NCI-H82 (cell line): ENCODE results near the gene MEIOB.
"Not testable (repeated sequence)": the region's sequence is repeated elsewhere in the genome, so short reads cannot be mapped to it uniquely, and the experiment has no call there.

Experiments
- DNase-seq: peaks from one replicate; lab custom pipeline; 2025; lab: John Stamatoyannopoulos, UW

Gene MEIOB

GRCh38 chr16:1812732-1813163, 59.2 kb downstream of the MEIOB start:
- peak; percentile 81 for DNase-seq

GRCh38 chr16:1810536-1810935, 61.4 kb downstream of the MEIOB start:
- no peak for DNase-seq

GRCh38 chr16:1810106-1810505, 61.9 kb downstream of the MEIOB start:
- DNase-seq: no peak

GRCh38 chr16:1809281-1809801, 62.6 kb downstream of the MEIOB start:
- no peak for DNase-seq

DNA sequence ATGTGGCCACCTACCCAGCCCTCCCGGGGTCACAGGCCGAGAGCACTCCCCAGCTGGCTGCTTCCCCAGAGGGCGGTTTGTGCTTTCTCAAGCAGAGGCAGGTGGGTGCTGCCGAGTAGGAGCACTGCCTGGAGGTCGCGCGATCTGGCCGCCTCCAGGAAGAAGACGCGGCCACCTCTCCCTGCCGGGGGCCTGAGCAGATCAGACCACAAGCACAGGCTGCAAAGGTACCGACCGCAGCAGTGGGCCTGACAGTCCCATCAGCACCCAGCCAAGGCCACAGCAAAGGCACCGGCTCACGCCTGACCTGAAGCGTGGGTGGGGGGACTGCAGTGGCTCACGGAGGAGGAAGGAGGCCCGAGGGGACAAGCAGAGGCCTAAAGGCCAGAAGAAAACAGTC, 63.3 kb downstream of the MEIOB start:
- no peak for DNase-seq

DNA sequence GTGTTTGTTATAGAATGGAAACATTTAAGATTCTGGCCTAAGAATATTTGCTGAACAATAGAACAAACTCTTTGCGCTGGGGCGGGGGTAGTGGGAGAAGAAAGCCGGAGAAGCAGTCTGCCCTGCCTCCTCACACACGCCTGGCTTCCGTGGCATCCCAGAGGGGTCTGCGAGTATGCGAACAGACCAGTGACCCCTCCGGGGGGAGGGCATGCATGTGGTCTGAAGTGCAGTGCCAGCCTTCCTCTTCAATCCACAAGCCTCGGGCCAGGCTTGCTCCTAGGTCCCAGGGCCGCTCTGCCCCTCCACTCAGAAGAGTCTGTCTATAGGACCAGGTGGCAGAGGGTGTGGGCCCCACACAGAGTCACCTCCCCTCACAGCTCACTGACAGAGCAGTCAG, 64.3 kb downstream of the MEIOB start:
- DNase-seq: no peak

DNA sequence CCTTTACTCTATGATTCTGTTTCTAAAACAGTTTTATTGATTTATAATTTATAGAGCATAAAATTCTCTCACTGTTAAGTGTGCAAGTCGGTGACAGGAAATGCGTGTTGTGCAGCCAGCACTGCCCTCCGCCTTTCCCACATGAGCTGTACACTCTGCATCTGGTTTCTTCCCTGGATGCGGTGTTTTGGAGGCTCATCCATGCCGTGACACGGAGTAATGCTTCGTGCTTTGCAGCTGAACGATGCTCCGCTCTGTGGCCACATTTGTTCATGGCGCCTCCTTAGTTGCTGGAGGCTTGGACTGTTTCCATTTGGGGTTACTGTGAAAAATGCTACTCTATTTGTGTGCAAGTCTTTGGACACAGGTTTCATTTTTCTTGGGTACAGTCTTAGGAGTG, 71.3 kb downstream of the MEIOB start:
- no peak for DNase-seq

DNA sequence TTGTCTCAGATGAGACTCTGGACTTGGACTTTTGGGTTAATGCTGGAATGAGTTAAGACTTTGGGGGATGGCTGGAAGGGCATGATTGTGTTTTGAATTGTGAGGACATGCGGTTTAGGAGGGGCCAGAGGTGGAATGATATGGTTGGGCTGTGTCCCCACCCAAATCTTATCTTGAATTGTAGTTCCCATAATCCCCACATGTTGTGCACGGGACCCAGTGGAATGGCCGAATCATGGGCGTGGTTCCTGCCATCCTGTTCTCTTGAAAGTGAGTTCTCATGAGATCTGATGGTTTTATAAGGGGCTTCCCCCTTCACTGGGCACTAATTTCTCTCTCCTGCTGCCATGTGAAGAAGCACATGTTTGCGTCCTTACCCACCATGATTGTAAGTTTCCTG, 72.7 kb downstream of the MEIOB start:
- not testable (repeated sequence) for DNase-seq

GRCh38 chr16:1794908-1795666, 76.9 kb downstream of the MEIOB start:
- no peak for DNase-seq

GRCh38 chr16:1794221-1794871, 77.6 kb downstream of the MEIOB start:
- DNase-seq: no peak

- no peak for DNase-seq
Measured at GRCh38 chr16:1793578-1794220, 78.3 kb downstream of the MEIOB start, which contains the start of gene IGFALS. Gene IGFALS (minus strand): TSS chr16:1793705. CDS start chr16:1793652, 53 bp downstream.

GRCh38 chr16:1792836-1793577, 79.0 kb downstream of the MEIOB start:
- DNase-seq: no peak

DNA sequence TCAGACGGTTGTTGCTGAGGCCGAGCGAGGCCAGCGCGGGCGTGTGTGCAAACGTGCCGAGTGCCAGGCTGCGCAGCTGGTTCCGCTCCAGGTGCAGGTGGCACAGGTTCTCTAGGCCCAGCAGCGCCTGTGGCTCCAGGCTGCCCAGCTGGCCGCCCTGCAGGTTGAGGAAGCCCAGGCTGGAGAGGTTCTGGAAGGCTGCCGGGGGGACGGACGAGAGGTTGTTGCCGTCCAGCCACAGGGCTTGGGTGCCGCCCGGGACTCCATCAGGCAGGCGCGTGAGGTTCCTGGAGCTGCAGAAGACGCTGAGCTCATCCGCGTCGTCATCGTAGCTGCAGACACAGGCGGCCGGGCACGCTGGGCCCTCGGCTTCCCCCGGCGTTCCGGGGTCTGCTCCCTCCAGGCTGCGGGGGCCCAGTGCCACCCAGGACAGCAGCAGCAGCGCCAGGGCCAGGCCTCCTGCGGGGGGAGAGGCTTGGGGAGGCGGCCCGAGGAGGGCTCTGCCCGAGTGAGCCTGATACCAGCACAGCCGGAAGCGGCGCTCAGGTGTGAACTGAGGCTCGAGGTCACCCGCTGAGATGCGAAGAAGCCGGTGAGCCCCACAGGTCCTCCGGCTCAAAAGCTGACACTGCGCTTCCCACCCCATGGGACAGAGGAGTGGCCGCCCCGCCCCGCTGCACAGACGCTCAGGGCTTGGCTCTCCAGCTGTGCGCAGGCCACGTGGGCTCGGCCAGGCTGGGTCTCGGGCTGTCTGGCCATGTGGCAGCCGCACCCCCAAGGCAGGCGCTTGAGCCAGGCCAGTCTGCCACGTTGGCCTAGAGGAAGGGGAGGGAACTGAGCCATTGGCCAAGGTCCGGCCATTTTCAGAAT, 79.8 kb downstream of the MEIOB start:
- DNase-seq: no peak

- no peak for DNase-seq
Measured at GRCh38 chr16:1791256-1791942, 80.6 kb downstream of the MEIOB start.

DNA sequence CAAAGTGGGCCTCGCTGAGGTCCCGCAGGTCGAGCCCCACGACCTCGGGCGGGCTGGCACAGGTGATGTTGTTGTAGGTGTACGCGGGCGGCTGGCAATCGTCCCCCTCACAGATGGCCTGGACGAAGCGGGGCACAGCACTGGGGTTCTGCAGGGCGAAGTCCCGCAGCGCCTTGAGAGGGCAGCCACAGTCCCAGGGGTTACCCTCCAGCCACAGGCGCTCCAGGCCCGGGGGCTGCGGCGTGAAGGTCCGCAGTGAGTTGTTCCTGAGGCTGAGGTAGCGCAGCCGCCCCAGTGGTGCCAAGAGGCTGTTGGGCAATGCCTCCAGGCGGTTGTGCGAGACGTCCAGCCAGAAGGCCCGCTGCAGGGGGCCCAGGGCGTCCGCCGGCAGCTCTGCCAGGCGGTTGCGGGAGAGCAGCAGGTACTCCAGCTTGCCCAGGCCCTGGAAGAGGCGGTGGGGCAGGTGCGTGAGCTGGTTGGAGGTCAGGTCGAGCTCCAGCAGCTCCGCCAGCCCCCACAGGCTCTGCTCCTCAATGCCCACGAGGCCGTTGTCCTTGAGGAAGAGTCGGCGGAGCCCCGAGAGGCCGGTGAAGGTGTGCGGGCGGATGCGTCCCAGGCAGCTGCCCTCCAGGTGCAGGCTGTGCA, 81.2 kb downstream of the MEIOB start:
- no peak for DNase-seq

DNA sequence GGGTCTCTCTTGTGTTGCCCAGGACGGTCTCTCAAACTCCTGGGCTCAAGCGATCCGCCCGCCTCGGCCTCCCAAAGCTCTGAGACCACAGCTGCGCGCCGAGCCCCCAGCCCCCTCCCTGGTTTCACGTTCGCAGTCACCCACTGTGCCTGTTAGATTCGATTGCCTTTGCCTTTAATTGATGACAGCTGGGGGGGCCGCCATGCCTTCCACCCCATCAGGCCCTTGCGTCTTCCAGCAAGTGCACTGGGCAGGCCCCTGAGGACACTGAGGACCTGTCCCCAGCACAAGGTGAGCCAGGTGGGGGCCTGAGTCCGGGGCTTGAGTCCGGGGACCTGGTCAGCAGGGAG, 81.7 kb downstream of the MEIOB start:
- no peak for DNase-seq

DNA sequence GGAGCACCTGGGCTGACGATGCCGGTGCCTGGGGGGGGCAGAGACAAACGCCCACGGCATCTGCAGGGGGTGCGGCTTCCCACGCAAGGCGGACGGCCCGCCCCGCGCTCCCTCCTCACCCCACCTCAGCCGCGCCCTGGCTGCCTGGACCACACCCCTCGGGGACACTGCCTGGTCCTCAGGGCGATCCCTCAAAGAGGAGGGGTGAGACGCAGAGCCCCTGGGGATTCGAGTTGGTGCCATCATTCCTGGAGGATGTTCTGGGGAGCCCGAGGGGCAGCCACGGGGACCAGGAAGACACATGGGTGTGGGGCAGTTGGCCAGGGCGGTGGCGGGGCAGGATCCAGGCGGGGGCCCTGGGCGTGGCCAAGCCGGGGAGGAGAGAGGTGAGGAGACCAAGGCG, 82.3 kb downstream of the MEIOB start:
- no peak for DNase-seq

DNA sequence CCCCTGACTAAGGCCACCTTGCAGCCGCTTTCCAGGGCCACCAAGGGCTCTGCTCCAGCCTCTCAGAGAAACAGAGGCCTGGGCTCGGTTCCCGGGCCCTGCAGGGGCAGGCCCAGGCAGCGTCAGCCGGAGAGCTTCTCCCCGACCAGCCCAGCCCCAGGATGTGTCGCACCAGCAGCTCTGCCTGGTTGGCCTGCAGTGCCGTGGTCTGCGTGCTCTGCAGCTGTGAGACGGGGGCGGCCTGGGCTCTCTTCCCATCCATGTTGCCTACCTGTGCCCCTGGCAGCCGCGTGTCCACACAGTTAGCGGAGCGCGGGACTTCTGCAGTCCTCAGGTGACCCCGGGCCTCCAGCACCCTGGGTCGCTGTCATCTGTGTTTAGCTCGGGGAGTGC, 83.3 kb downstream of the MEIOB start:
- DNase-seq: no peak

DNA sequence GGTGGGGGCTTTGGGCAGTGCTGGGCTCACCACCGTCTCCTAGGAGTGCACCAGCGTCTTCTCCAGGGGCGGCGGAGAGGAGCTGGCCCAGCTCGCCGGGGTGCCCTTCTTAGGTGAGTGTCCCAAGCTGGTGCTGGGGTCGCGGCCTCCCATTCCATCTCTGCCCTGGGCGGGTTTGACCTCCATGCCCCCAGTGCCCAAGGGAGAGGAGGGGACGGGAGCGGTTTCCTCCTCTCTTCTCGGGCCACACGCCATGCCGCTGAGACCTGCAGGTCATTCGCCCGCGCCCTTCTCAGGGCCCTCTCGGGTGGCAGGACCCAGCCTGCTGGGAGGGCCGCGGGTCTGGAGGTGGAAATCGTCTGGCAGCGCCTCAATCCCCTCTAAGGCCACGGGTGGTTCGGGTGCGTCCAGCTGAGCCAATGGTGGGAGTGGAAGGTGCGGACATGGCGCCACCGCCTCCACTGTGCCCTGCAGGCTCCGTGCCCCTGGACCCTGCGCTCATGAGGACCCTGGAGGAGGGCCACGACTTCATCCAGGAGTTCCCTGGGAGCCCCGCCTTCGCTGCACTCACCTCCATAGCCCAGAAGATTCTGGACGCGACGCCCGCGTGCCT, 83.8 kb downstream of the MEIOB start:
- DNase-seq: no peak
